HL-60 (cell line): ENCODE data around the gene PHLDA2.
A peak's percentile ranks its signal among the peaks of the same experiment; 100 is the strongest.

Source experiments
- DNase-seq, 2 experiments: peaks; one replicate each; pipeline ENCODE4 v3.0.0-alpha.2; 2010 to 2020; ENCODE audit warnings: low read depth in 1 of 2, low spot score in 1 of 2
- H3K27ac ChIP-seq: fragments of 250-450 bp; sonication (Bioruptor Pico); replicated peaks from 2 replicates; pipeline ENCODE4 v1.5.1; 2020; ENCODE audit warnings: mild to moderate bottlenecking, moderate library complexity
- H3K27me3 ChIP-seq: fragments of 250-450 bp; sonication (Bioruptor Pico); 2 replicates; pipeline ENCODE4 v1.5.1; 2021; ENCODE audit warnings: mild to moderate bottlenecking, moderate library complexity; ENCODE audit not compliant: insufficient read depth, poor library complexity, severe bottlenecking
- H3K4me3 ChIP-seq: replicated peaks from 2 replicates; pipeline ENCODE4 v1.5.1; 2011; ENCODE audit warnings: mild to moderate bottlenecking, control low read depth, low read length; ENCODE audit not compliant: insufficient read depth
- GABPA ChIP-seq: IDR thresholded peaks from 2 replicates; pipeline ENCODE4 v1.6.1; 2012; ENCODE audit warnings: low read depth
- POLR2AphosphoS5 ChIP-seq: IDR thresholded peaks from 2 replicates; pipeline ENCODE4 v1.6.1; 2012; ENCODE audit warnings: low read depth
- SPI1 ChIP-seq: IDR thresholded peaks from 2 replicates; pipeline ENCODE4 v1.6.1; 2012; ENCODE audit warnings: low read depth, mild to moderate bottlenecking, borderline replicate concordance
- TF ChIP-seq, protein P1 (sequence below): IDR thresholded peaks from 2 replicates; pipeline ENCODE4 v1.6.1; 2012; ENCODE audit warnings: low read depth; ENCODE audit not compliant: insufficient replicate concordance
- TF ChIP-seq, protein P2 (sequence below): IDR thresholded peaks from one replicate; pipeline ENCODE4 v1.5.1; 2011; ENCODE audit warnings: low read length, control low read depth, inconsistent platforms; ENCODE audit not compliant: insufficient read depth

Gene PHLDA2

DNA sequence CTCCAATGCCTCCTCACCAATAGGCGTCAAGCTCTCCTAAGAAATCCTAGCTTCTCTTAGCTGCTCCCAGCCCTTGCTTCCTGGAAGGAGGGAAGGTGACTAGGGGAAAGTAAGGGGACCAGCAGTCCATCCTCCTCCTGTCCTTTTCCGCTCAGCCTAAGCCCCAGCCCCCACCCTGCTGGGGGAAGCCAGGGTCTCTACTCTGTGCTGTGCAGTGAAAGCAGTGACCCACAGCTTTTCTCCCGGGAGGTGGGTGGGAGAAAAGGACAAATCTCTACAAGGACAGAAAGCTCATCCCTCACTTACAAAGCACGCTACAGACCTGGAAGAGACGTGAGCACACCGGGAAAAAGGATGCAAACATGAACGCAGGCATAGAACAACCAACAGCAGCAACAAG is 30.9 kb upstream of the PHLDA2 start:
- TF ChIP-seq, protein P1, sequence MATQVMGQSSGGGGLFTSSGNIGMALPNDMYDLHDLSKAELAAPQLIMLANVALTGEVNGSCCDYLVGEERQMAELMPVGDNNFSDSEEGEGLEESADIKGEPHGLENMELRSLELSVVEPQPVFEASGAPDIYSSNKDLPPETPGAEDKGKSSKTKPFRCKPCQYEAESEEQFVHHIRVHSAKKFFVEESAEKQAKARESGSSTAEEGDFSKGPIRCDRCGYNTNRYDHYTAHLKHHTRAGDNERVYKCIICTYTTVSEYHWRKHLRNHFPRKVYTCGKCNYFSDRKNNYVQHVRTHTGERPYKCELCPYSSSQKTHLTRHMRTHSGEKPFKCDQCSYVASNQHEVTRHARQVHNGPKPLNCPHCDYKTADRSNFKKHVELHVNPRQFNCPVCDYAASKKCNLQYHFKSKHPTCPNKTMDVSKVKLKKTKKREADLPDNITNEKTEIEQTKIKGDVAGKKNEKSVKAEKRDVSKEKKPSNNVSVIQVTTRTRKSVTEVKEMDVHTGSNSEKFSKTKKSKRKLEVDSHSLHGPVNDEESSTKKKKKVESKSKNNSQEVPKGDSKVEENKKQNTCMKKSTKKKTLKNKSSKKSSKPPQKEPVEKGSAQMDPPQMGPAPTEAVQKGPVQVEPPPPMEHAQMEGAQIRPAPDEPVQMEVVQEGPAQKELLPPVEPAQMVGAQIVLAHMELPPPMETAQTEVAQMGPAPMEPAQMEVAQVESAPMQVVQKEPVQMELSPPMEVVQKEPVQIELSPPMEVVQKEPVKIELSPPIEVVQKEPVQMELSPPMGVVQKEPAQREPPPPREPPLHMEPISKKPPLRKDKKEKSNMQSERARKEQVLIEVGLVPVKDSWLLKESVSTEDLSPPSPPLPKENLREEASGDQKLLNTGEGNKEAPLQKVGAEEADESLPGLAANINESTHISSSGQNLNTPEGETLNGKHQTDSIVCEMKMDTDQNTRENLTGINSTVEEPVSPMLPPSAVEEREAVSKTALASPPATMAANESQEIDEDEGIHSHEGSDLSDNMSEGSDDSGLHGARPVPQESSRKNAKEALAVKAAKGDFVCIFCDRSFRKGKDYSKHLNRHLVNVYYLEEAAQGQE = no peak
- TF ChIP-seq POLR2AphosphoS5 = no peak
- H3K27ac ChIP-seq = no peak overlapping the region
- DNase-seq = no peak
- H3K27me3 ChIP-seq = no peaks in the 10 kb centered on the region
- no peak overlapping the region for H3K4me3 ChIP-seq

DNA sequence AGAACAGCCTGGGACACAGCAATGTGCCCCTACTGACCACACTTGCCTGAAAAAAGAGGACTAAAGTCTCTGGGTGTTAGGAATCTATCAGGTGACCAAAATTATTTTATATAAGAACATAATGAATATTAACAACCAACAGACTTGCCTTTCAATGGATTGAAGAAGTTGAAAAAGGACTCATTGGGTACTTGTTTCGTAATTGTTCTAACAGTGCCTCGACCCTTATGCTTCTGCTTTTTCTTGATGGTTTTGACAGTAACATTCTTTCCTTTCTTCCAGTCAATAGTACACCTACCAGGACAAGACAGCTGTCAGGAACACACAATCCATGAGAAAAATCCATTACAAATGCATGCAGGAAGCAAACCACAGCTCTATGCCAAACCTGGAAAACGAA is 29.0 kb upstream of the PHLDA2 start:
- peak in 1 of 2 experiments; percentile 35 for DNase-seq
- Histone ChIP-seq H3K27me3 (no peaks in the 10 kb centered on the region), H3K27ac (no peak overlapping the region), H3K4me3 (no peak overlapping the region)
- TF ChIP-seq, protein P1 = no peak
- TF ChIP-seq POLR2AphosphoS5 = no peak
- TF ChIP-seq GABPA = no peak
- TF ChIP-seq SPI1 = no peak
- TF ChIP-seq, protein P2, sequence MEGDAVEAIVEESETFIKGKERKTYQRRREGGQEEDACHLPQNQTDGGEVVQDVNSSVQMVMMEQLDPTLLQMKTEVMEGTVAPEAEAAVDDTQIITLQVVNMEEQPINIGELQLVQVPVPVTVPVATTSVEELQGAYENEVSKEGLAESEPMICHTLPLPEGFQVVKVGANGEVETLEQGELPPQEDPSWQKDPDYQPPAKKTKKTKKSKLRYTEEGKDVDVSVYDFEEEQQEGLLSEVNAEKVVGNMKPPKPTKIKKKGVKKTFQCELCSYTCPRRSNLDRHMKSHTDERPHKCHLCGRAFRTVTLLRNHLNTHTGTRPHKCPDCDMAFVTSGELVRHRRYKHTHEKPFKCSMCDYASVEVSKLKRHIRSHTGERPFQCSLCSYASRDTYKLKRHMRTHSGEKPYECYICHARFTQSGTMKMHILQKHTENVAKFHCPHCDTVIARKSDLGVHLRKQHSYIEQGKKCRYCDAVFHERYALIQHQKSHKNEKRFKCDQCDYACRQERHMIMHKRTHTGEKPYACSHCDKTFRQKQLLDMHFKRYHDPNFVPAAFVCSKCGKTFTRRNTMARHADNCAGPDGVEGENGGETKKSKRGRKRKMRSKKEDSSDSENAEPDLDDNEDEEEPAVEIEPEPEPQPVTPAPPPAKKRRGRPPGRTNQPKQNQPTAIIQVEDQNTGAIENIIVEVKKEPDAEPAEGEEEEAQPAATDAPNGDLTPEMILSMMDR = no peak

DNA sequence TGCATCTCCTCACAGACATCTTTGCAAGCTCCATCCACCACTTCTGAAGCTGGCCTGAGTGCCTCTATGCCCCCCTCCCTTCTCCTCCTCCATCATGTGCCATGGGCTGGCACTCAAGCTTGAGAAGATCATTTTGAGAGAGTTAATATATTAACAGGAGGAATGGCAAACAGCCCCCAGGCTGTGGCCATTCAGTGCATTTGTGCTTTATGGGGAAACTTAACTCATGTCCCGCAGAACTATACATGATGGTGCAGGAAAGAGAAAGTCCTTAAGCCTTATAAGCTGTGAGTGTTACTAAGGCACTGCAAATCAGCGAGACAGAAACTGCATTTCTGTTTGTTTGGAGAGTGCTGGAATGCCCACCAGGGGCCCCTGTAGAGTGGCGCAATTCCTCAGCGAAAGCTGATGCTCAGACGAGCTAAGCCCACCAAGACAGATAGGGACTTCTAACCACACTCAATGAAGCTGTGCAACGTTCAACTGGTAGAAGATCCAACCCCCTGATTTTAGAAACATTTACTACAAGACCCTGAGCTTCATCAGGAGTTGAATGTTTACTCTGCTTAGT is 26.8 kb upstream of the PHLDA2 start:
- TF ChIP-seq GABPA (no peak), SPI1 (no peak), POLR2AphosphoS5 (no peak)
- TF ChIP-seq, protein P2 = no peak
- TF ChIP-seq, protein P1 = no peak
- H3K4me3 ChIP-seq = no peak overlapping the region
- no peaks in the 10 kb centered on the region for H3K27me3 ChIP-seq
- no peak for DNase-seq
- H3K27ac ChIP-seq = no peak overlapping the region

DNA sequence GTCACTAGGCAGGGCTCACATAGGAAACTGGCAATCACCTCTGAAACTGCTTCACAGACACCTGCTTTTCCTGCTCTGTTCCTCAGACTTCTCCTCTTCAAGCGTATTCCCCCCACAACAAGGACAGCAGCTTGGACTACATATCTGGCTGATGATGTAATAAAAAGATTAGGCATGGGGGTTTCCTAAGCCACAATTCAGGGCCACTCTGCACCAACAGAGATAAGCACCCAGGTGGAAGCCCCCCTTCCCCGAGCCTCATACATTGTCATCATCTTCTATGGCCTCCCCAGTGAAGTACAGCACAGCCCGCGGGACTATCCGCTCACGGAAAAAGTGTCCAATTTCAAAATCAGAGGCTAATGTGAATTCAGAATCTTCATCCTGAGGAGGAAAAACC is 25.0 kb upstream of the PHLDA2 start:
- Histone ChIP-seq H3K27ac (no peak overlapping the region), H3K27me3 (no peaks in the 10 kb centered on the region), H3K4me3 (no peak overlapping the region)
- DNase-seq = no peak
- TF ChIP-seq GABPA = no peak
- TF ChIP-seq, protein P2 = no peak
- TF ChIP-seq SPI1 = no peak
- TF ChIP-seq POLR2AphosphoS5 = no peak
- TF ChIP-seq, protein P1 = no peak
